GM19043 (cell line): ENCODE data around the gene MED19.

ENCODE experiments used
- ATAC-seq: cut with Tn5 transposase; IDR thresholded peaks from one replicate; pipeline ENCODE4 v1.9.1; 2021; ENCODE audit warnings: low read depth; ENCODE audit not compliant: unreplicated experiment

Gene MED19

GRCh38 chr11:57657194-57658022 is 54.6 kb downstream of the MED19 start, which contains the start of gene CLP1:
Gene CLP1, plus strand, starts transcription at chr11:57657762. Its CDS starts 1,715 bp downstream, at chr11:57659477.
- ATAC-seq: peak; percentile 99

DNA sequence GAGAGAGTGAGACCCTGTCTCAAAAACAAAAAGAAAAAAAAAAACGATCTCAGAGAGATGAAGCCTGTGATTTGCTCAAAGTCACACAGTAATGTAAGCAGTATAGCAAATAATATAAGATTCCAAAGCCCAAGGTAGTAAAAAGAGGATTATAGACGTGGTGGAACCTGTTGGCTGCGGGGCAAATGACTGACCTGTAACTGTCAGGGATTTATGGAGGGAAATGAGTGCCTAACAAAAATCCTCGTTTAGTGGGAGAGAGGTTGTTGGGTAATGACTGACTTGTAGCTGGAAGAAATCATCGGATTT is 55.2 kb downstream of the MED19 start:
- ATAC-seq: no peak
